WERI-Rb-1 (cell line): ENCODE measurements around the gene DKKL1.

Experiments used
- DNase-seq: peaks from one replicate; pipeline ENCODE4 v3.0.0-alpha.2; 2020
- H3K27ac ChIP-seq: fragments of 250-450 bp; sonication (Bioruptor Pico); 2 replicates; pipeline ENCODE4 v1.5.1; 2020; ENCODE audit warnings: mild to moderate bottlenecking, moderate library complexity
- H3K27me3 ChIP-seq: fragments of 250-450 bp; sonication (Bioruptor Pico); 2 replicates; pipeline ENCODE4 v1.5.1; 2021; ENCODE audit warnings: mild to moderate bottlenecking, low read depth, moderate library complexity; ENCODE audit not compliant: insufficient read depth, severe bottlenecking
- H3K36me3 ChIP-seq: fragments of 250-450 bp; sonication (Bioruptor Pico); 2 replicates; pipeline ENCODE4 v1.5.1; 2020; ENCODE audit warnings: mild to moderate bottlenecking, moderate library complexity
- H3K4me3 ChIP-seq: 2 replicates; pipeline ENCODE4 v1.5.1; 2011; ENCODE audit warnings: low read depth, mild to moderate bottlenecking, control low read depth, low read length
- H3K9me3 ChIP-seq: fragments of 250-450 bp; sonication (Bioruptor Pico); 2 replicates; pipeline ENCODE4 v1.5.1; 2021; ENCODE audit warnings: mild to moderate bottlenecking, moderate library complexity; ENCODE audit not compliant: severe bottlenecking
- TF ChIP-seq, protein P1 (sequence below): IDR thresholded peaks from 2 replicates; pipeline ENCODE4 v1.5.1; 2011; ENCODE audit warnings: low read depth, mild to moderate bottlenecking, control low read depth, inconsistent platforms, low read length

The DKKL1 gene

DNA sequence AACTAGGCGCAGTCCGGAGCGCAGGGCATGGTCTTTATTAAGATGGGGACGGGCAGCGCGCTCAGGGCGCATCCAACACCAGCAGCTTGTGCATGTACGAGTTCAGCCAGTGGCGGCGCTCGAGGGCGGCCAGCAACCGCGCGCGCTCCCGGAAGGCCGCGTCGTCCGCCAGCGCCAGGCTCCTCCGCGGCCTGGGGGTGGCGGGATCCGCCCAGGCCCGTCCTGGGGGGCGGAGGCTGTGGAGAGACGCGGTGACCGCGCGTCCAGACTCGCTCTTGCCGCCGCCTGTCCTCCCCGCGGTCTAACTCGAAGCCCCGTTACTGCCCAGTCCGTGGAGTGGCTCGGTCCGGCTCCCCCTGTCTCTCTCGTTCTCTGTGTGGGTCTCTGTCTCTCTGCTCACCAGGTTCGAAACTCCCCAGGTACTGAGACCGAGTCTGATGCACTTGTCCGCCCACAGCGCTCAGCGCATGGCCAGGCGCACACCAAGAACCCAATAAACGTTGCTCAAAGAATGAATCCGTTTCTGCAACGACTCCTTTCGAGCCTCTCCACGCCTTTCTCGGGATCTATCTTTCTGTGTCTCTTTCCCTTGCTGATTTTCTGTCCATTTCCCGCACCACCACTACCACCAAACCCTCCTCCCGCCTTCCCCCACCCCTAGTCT is 58.9 kb downstream of the DKKL1 start:
- no peak for DNase-seq
- no peaks in the 10 kb centered on the region for H3K27me3 ChIP-seq
- no peak overlapping the region for H3K4me3 ChIP-seq
- no peaks in the 10 kb centered on the region for H3K36me3 ChIP-seq
- TF ChIP-seq, protein P1, sequence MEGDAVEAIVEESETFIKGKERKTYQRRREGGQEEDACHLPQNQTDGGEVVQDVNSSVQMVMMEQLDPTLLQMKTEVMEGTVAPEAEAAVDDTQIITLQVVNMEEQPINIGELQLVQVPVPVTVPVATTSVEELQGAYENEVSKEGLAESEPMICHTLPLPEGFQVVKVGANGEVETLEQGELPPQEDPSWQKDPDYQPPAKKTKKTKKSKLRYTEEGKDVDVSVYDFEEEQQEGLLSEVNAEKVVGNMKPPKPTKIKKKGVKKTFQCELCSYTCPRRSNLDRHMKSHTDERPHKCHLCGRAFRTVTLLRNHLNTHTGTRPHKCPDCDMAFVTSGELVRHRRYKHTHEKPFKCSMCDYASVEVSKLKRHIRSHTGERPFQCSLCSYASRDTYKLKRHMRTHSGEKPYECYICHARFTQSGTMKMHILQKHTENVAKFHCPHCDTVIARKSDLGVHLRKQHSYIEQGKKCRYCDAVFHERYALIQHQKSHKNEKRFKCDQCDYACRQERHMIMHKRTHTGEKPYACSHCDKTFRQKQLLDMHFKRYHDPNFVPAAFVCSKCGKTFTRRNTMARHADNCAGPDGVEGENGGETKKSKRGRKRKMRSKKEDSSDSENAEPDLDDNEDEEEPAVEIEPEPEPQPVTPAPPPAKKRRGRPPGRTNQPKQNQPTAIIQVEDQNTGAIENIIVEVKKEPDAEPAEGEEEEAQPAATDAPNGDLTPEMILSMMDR = no peak
- H3K9me3 ChIP-seq = no peaks in the 10 kb centered on the region
- no peak overlapping the region for H3K27ac ChIP-seq

DNA sequence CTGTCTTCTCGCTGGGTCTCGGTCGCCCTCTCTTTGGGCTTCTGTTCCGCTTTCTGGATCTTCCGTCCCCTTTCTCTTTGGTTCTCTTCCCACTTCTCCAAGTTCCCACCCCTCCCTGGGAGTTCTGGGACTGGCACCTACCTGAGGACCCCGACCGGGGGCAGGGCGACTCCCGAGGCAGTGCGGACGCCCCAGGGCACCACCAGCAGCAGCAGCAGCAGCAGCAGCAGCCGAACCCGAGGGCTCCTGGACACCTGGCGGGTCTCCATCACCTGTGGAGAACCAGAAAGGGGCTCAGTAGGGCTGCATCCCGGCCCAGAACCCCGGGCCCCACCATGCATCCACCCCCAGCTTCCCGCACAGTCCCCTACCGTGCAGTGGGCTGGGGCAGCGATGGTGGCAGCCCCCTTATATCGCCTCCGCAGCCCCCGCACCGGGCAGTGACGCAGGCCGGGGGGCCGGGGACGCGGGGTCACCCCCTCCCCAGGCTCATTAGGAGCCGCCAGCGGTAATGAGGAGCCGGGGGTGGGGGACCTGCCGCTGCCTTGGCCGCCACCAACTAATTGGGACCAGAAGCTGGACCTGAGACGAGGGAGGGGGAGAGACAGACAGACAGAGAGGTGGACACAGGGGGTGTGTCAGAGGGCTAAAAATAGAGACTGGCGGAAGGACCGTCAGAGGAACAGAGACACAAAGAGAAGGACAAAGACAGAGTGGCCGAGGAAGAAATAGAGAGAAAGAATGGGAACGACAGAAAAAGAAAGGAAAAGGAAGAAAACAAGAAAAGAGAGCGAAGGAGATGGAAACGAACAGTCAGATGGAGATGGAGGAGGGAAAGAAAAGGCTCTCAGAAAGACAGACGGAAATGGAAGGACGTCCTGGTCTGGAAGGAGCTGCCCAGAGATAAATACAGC is 59.7 kb downstream of the DKKL1 start, which contains the start of gene PTH2:
Gene PTH2, minus strand, starts transcription at position 371 of the 914 bp plus-strand sequence. Its CDS starts 102 bp downstream, at position 269.
- H3K27me3 ChIP-seq = no peaks in the 10 kb centered on the region
- H3K27ac ChIP-seq = no peak within 1 kb of the TSS
- H3K9me3 ChIP-seq = no peaks in the 10 kb centered on the region
- TF ChIP-seq, protein P1 = no peak
- DNase-seq = no peak
- no peak within 1 kb of the TSS for H3K4me3 ChIP-seq
- no peaks in the 10 kb centered on the region for H3K36me3 ChIP-seq

DNA sequence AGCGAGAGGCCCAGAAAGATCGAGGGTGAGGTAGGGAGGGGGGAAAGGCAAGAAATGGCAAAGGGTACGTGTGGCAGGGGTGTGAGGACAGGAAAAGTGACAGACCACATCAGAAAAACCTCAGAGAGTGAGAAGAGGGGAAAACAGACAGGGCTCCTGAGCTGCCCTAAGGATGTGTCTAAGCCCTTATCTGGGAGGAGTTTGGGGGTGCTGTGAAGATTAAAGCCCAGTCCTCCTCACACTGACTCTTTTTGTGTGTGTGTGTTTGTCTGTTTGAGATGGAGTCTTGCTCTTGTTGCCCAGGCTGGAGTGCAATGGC is 60.3 kb downstream of the DKKL1 start:
- Histone ChIP-seq H3K27me3 (no peaks in the 10 kb centered on the region), H3K9me3 (no peaks in the 10 kb centered on the region), H3K4me3 (no peak overlapping the region), H3K36me3 (no peaks in the 10 kb centered on the region), H3K27ac (no peak overlapping the region)
- TF ChIP-seq, protein P1 = no peak
- DNase-seq = no peak
